Stimulated activated CD8-positive, alpha-beta memory T cell treated with anti-CD3 and anti-CD28 coated beads, Interleukin-2, amount 100 ng/mL, for 48 hours (primary cell): ENCODE data around the gene UST.
"Not testable (repeated sequence)": the region's sequence is repeated elsewhere in the genome, so short reads cannot be mapped to it uniquely, and the experiment has no call there.

Source experiments
- DNase-seq, 2 donors: peaks; one replicate each; pipeline ENCODE4 v3.0.0-alpha.2; 2020; ENCODE audit warnings: low read depth in 2 of 2

Gene UST

DNA sequence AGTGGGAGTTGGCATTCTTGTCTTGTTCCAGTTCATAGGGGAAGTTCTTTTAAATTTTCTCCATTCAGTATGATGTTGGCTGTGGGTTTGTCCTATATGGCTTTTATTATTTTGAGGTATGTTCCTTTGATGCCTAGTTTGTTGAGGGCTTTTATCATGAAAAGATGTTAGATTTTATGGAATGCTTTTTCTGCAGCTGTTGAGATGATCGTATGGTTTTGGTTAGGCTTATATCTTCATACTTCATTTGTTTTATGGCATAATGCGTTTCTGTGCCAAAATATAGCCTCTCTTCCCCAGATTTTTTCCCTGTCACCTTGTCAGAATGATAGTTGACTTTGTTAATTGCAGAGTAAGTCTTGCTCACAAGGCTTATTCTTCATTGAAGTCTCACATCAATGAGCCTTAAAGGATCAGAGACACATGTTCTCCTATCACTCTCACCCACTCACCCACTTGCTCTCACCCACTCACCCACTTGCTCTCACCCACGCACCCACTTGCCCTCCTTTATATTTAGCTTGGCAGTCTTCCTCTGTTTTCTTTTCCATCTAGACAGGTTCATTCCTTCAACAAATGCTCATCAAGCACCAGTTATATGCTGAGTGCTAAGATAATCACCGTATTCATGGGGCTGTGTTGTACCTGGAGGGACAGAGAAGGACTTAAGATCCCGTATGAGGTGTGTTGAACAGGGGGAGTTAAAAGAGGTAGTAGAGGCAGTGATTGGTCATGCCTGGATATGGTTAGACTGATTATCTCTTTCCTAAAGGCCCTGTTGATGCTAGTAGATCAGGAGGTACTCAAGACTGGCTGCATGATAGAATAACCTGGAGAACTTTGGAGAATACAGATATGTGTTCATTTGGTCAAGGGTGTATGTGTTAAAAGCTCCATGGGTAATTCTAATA lies 19.3 kb downstream of the UST start:
- DNase-seq = no peak

DNA sequence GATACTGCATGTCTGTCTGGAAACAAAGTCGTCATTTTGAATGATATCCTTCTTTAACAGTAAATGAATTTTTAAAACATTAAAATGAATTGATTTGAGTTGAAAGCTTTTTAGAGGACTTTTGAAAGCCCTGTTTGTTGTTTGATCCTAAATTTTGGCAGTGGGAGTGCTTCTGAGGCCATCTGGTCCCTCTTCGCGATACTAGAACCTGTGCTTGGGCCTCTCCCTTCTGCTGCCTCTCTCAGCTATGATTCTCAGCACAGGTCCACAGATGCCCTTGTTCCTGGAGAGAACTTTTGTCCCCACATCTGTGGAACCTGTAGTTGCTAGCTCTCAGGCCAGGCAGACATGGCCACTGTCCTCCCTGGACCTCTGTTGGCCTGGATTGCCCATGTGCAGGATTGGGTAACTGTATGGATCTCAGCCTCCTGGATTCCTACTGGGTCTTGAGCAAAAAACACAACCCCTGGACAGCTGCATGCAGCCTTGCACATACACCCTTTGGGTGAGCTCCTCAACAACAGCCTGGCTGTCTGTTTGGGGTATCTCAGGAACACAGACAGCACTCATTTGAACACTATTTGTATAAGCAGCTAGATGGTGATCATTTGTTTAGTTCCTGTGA lies 21.9 kb downstream of the UST start:
- DNase-seq = no peak

DNA sequence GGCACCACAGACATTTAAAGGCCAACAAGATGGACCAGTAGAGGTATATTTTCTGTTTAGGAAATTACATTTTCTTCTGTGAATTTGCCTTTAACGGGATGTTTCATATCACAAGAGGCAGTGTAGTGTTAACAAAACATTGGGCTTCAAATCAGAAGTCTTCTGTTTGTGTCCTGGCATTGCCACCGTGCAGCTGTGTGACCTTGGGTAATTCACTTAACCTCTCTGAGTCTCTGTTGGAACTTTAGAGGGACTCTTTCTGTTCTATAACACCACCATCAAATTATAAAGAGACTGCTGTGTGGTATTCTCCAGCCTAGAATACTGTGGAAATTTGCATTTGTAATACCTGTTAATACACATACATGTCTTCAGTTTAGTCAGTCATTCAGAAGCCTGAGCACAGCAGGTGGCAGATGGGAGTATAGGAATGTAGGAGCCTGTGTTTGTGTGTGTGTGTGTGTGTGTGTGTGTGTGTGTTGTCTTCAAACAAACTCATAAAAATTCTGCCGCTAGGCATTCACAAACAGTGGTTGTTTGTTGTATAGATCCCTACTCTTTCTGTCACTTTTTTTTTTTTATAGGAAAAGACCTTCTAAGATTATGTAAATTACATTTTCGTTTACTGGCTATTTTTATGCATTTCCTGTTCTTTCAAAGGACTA lies 22.6 kb downstream of the UST start:
- DNase-seq = no peak

DNA sequence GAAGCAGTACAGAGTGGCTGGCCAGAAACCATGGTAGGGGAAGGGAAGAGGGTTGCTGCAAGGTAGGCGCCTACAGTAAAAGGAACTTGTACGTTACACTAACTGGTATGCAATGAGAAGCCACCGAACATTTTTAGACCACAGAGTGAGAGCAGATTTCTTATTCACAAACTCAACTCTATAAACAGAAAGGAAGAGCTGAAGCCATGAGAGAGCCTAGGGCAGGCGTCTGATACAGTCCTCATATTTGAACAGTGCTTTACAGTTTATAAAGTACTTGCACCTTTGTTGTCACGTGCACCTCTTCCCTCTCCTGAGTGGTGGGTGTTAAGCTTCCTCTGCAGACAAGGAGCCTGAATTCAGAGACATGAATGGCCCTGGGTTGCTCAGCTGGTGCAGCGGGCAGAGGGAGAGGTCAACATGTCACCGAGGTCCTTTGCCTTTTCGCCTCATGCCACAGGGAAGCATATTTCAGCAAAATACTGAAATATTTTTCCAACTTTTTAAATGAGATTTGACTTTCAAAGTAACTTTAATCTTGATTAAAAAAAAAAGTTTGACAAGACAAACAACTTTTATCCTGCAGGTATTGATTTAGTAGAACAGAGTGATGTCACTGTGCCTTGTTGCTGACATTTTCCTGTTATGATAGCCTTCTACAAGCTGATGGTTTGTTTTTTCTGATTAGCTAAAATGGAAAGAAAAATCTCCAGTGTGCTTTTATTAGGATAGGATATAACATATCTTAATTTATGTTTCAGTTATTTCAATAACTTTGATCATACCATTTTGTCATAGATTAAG lies 23.8 kb downstream of the UST start:
- no peak for DNase-seq

DNA sequence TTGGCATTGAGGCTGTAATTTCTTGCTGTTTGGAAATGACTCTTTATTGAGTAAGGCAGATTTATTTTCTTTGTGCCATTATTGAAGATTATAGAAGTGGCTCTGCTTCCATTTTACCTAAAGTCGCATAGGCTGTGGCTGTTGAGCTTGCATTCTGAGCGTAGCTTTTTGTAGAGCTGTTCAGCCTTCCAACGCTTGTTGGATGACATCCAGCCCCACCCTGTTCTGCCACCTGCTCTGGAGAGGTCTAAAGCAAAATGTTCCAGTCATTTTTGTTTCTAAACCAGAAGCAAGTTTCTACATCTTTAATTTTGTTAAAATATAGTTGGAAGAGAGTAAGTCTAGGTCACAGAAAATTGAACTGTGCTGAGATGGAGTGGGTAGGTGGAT lies 24.4 kb downstream of the UST start:
- no peak for DNase-seq

DNA sequence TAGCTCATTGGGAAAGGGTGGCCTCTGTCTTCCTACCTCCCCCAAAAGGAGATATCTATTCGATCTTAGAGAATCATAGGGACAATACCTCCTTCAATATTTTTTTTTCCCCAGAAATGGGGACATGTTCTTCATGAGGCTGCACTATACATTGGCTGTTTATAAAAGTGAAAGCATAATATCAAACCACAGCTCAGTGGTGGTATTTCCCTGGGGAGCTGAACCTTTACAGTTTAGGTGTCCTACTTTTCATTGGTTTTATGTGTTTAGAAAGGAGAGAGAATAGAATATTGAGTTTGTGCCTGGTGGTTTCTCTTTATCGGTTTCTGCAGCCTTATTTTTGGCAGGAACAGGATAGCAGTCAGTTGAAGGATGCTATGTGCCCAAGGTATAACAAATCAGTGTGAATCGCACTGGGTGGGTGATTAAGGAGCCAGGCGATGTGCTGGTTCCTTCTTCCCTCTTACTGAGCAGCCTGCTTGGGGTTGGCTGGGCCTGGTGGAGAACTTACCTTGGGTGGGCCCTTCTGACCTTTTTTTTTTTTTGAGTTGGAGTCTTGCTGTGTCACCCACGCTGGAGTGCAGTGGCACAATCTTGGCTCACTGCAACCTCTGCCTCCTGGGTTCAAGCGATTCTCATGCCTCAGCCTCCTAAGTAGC lies 25.2 kb downstream of the UST start:
- DNase-seq = no peak

DNA sequence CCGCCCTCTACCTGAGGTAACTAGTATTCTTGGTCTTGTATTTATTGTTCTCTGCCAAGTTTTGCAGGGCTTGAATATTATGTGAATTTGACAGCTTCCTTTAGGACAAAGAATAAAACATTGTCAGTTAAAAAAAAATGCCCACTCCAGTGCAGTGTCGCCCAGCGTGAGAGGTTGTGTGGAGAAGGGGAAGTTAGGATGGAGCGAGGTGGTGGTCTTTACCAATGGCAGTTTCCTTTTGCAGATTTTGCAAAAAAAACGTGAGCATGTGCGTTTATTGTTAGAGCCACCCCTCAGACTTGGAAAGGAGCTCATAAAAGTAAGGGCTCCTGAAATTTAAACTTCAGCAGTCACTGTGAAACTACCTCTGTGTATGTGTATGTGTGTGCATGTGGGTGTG lies 28.3 kb downstream of the UST start:
- no peak for DNase-seq

DNA sequence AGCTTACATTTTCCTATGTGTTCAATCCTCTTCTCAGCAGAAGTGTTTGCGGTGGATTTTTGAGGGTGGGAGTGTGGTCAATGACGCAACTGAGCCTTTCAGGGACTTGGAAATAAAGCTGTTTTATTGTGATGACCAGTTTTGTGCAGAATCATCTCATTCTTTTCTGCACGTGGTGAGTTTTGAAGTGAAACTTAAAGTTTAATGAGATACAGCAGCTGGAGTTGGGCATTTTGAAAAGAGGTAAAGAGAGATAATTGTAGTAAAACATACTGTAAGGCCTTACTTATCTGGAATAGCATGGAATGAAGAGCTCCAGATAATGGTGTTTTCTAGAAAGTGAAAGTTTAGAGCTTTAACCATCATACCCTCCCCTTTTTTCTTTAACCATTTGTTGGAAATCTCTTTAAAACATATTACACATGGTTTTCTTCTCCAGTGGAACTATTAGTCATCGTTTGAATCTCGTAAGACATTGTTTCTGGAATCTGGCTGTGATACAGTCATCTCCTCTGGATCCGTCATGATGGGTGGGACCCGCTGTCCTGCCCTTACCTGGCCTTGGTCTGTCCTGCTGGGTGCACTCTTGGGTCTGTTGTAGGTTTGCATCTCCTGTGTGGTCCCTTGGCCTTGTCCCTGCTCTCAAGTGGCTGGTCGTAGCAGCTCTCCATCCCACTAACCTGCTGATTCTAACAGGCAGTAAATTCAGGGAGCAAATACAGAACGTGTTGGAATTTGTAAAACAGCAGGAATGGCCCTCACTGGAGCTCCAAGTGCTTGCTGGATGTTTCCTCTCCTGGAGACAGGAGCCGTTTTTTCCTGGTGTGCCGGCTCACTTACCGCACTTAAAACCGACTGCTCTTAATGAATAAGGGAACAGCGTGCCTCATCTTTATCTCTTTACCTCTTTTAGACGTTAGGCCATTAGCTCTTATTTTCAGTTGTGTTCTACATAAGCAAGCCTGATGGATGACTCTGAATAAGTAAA lies 29.8 kb downstream of the UST start:
- DNase-seq = no peak

DNA sequence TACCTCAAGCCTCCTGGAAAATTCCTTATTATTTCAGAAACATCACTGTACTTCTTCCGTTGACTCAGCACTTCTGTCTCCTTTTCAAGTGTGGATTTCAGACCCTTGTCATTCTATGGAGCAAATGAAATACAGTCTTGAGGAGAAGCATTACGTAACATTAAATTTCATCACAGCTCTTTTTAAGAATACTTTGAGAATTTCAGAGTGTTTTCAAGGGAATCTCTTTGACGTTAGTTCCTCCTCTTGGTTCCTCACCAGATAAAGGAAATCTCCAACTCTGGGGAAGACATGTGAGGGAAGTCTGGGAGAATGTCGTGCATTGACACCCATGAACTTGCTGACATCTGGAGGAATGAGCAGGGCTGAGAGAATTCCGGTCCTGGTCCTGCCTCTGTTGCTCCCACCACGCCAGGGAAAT lies 32.3 kb downstream of the UST start:
- DNase-seq = no peak

DNA sequence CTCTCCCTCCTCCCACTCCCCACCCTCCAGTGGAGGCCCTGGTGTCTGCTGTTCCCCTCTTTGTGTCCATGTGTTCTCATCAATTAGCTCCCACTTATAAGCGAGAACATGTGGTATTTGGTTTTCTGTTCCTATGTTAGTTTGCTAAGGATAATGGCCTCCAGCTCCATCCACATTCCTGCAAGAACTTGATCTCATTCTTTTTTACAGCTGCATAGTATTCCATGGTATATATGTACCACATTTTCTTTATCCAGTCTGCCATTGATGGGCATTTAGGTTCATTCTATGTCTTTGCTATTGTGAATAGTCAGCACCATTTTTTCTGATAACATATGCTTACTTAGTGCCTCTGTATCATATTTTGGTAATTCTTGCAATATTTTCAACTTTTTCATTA lies 33.6 kb downstream of the UST start:
- not testable (repeated sequence) for DNase-seq

DNA sequence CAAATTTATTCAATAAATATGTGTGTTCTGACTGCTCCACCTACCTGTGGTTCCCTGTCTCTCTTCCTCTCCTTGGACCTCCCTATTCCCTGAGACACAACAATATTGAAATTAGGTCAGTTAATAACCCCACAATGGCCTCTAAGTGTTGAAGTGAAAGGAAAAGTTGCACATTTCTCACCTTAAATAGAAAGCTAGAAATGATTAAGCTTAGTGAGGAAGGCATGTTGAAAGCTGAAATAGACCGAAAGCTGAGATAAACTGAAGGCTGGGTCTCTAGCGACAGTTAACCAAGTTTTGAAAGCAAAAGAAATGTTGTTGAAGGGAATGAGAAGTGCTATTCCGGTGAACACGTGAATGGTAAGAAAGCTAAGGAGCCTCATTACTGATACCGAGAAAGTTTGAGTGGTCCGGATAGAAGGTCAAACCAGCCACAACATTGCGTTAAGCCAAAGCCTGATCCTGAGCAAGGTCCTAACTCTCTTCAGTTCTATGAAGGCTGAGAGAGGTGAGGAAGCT lies 34.1 kb downstream of the UST start:
- no peak for DNase-seq

DNA sequence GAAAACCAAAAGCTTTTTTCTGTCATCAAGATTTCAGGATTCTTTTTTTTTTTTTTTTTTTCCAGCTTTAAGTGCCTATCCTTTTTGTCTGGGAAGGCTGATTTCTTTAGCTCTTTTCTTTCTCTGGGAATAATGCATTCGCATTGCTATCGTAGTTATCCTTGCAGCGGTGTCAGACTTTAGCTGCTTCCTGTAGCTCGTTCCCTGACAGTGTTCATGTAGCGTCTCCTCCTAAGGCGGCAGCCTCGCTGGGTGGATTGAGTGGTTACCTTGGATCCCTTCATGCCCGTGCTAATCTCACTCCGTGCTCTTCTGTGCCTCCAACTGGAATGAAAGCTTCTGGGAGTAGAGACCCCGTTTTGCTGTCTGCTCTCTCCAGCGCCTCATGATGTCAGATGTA lies 43.1 kb downstream of the UST start:
- DNase-seq = no peak

DNA sequence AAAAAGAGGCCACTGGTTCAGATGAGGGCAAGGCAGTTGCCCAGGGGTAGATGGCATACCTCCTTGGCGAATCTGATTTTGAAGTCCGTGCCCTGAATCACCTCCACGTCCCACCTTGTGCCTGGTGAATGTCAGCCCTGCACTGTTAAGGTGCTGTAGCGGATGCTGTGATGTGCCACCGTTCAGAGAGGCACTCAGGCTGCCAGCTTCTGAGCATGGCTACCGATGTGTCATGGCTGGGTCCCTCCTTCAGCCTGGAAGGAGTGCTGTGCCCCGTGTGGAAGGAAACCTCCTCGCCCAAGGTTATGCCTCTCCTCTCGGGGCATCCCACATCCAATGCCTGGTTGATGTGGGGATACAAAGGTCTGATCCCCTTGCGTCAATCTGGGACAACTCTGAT lies 43.6 kb downstream of the UST start:
- no peak for DNase-seq

DNA sequence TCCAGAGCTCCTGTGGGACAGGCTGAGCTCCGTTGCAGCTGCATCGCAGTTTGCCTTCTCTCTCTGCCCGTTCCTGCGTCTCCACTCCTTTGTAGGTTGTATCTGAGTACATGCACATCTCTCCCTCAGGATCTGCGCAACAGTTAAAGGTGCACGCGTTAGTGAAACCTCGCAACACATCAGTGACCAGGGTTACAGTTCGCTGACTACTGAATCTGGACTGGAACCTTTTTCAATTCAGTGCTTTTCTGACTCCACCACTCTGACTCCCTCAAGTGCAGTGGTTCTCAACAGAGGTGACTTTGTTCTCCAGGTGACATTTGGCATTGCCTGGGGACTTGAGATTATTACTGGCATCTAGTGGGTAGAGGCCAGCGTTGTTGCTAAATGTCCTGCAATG lies 44.0 kb downstream of the UST start:
- DNase-seq = no peak

DNA sequence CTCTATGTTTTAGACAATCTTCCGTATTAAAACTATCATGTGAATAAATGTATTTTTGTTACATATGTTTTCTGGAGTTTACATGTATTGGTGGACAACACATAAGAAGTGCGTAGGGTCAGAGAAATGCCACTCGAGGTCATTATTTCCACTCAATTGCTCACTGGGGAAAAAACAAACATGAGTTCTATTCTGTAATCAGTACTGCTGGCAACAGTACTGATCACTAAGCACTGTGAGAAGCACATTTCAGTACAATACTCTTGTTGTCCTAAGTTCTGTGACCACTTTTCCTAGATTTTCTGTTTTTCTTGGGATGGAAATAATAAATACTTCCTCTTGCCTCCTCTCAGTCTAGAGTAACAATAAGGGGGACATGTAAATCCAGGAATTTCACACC lies 44.5 kb downstream of the UST start:
- no peak for DNase-seq

DNA sequence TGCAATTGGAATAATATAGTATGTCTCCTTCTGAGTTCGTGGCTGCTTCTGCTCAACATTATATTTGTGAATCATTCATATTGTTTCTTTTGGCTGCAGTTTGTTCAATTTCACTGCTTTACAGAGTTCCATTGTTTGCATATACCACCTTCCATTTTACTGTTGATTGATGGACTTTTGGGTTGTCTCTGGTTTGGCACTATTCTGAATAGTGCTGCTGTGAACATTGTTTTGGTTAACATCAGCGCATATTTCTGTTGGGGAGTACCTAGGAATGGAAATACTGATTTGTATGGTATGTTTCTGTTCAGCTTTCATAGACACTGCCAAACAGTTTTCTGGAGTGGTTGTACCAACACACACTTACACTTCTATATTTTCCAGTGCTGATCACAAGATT lies 46.9 kb downstream of the UST start:
- DNase-seq = no peak

DNA sequence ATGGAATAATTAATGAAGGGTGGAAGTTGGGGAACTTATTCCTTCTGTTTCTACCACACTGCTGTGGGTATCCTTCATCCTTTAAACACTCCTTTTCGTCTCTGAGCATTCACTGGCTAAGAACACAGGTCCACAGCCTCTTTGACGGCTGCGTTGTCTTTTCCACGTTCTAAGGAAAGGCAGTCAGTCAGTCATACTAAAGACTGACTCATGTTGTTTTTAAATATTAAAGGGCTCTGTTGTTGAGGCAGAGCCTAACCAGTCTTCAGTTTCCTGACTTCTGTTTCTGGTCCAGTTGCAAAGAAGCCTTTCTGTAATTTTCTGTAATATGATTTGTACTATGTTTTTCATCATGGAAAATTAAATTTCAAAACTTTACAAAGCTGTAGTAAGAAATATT lies 48.0 kb downstream of the UST start:
- no peak for DNase-seq

DNA sequence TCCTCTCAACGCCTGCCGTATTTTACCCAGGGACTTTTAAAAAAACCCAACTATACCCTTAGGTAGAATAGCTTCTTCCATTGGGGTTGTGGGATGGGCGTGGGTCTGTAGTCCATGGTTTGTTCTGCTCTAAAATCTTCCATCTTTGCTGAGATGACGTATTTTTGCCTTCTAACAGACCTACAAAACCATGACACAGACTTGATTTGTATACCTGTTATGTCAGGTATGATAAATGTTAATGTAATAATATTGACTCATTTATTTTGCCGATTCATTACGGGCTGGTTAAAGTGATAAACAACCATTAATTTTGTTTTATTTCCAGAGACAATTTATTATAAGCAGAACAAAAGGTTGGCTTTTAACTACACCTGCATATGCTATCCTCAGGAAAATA lies 48.7 kb downstream of the UST start:
- DNase-seq = no peak

DNA sequence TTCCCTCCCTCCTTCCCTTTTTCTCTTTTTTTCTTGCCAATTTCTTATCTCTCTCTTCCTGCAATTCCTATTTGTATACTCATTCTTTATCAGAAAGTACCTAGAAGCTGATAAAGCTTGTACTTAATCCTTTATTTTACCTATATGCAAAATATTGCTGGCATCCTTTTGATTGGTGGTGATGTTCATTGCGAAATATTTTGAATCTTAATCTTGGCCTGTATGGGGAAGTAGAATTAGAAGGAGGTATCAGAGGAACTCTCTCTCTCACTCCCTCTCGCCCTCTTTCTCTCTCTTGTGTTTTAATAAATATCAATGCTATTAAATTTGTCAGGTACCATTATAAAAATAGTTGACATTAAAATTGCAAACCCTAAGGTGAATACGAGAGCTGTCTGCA lies 52.8 kb downstream of the UST start:
- DNase-seq = no peak

DNA sequence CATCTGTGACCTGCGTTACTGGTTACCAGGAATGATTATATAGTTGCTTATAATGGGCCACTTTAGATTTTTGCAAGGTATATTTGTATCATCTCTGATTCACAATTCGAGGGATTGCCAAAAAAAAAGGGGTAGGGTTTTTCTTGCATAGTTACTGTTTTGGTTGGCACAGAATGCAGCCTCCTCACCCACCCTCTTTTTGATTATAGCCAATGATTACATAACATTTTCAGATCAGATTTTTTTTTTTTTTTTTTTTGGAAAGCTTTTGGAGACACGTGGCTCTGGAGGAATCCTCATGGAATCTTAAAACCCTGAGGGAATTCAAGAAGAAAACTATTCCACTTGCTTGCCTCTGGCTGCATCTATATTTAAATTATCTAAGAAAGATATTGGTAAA lies 53.7 kb downstream of the UST start:
- DNase-seq = no peak
